Prostate gland (tissue), 2 donors: ENCODE measurements around the gene VPS41. TPM values are rescaled to one million over a fixed set of nuclear protein-coding genes. Genes with fewer than 3 reads are reported as not detected.

ENCODE experiments used
- DNase-seq: peaks from one replicate; pipeline ENCODE4 v3.0.0-alpha.2; 2019; ENCODE audit warnings: low spot score
- H3K27ac ChIP-seq, 2 donors: fragments of 200-600 bp; sonication (generic); 2 replicates each; pipeline ENCODE4 v1.5.1; 2017 to 2019
- H3K27me3 ChIP-seq: fragments of 200-600 bp; sonication (generic); replicated peaks from 2 replicates; pipeline ENCODE4 v1.5.1; 2019; ENCODE audit not compliant: insufficient read depth
- H3K36me3 ChIP-seq, 2 donors: fragments of 200-600 bp; sonication (generic); 1 replicate in 1 of 2; 2 replicates in 1 of 2; pipeline versions ENCODE4 v1.5.1 to v1.8.1; 2017 to 2019
- H3K4me1 ChIP-seq: fragments of 200-600 bp; sonication (generic); replicated peaks from 2 replicates; pipeline ENCODE4 v1.5.1; 2019
- H3K4me3 ChIP-seq, 2 donors: fragments of 200-600 bp; sonication (generic); 2 replicates each; pipeline ENCODE4 v1.5.1; 2017 to 2019
- H3K9me3 ChIP-seq: fragments of 200-600 bp; sonication (generic); 2 replicates; pipeline ENCODE4 v1.5.1; 2017
- POLR2A ChIP-seq: fragments of 450-650 bp; IDR thresholded peaks from one replicate; pipeline ENCODE4 v1.6.1; 2016; ENCODE audit warnings: antibody characterized with exemption, mild to moderate bottlenecking
- POLR2AphosphoS5 ChIP-seq: sonication (generic); formaldehyde crosslinking; IDR thresholded peaks from one replicate; pipeline ENCODE4 v1.6.1; 2017; ENCODE audit warnings: antibody characterized with exemption
- WGBS: methylation state at CpG from one replicate; pipeline ENCODE4 v1.1.5; 2018; 5-methylcytosine and 5-hydroxymethylcytosine counted together
- intact Hi-C: fragments of 100-400 bp; cut with DNase I; formaldehyde crosslinking; loops from one replicate; pipeline ENCODE4 v1.14.2; 2022
- total RNA-seq, 2 donors: library from RNA; depleted of rRNA; stranded (reverse); fragments of >200 nt; gene quantifications; one replicate each; pipeline ENCODE4 v1.1.0, GENCODE V29; 2016
- TF ChIP-seq, protein P1 (sequence below), 4 experiments: fragments of 200-600 bp in 2 of 4; fragments of 450-650 bp in 2 of 4; sonication (generic) in 2 of 4; IDR thresholded peaks; 1 replicate in 3 of 4; 2 replicates in 1 of 4; pipeline ENCODE4 v1.5.1; 2016 to 2019; ENCODE audit warnings: antibody characterized with exemption in 4 of 4, mild to moderate bottlenecking in 2 of 4, moderate library complexity in 2 of 4

The VPS41 gene
- total RNA-seq, 2 donors from 2014 or later, result 30.8 to 39.7 TPM

DNA sequence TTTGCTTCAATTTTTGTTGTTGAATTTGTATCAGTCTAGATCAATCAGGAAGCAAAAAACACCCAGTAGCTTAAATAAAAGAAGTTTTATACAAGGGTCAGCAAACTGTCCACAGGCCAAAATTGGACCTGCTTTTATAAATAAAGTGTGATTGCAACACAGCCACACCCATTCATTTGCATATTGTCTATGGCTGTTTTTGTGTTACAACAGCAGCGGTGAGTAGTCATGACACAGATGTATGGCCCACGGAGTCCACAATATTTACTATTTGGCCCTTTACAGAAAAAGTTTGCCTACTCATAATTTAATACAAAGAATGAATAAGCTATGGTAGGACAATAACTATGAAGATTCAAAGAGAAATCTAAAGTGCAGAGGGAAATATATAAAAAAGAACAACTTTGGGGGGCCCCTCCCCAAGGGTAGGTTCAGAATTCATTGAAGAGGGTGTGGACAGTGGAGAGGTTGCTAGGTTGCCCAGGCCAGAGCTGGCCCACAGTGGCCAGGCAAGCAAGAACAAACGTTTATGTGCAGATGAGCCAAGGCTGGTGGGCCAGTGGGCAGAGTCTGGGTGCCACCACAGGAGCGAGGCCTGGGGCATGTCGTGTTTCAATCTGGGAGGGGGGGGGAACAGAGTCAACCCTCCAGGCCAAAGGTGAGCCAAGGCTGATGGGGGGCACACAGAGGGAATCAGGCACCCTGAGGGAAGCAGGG is 230.9 kb downstream of the VPS41 start:
- no peak overlapping the region for H3K27ac ChIP-seq
- TF ChIP-seq POLR2AphosphoS5 (no peak), POLR2A (no peak)
- TF ChIP-seq, protein P1, sequence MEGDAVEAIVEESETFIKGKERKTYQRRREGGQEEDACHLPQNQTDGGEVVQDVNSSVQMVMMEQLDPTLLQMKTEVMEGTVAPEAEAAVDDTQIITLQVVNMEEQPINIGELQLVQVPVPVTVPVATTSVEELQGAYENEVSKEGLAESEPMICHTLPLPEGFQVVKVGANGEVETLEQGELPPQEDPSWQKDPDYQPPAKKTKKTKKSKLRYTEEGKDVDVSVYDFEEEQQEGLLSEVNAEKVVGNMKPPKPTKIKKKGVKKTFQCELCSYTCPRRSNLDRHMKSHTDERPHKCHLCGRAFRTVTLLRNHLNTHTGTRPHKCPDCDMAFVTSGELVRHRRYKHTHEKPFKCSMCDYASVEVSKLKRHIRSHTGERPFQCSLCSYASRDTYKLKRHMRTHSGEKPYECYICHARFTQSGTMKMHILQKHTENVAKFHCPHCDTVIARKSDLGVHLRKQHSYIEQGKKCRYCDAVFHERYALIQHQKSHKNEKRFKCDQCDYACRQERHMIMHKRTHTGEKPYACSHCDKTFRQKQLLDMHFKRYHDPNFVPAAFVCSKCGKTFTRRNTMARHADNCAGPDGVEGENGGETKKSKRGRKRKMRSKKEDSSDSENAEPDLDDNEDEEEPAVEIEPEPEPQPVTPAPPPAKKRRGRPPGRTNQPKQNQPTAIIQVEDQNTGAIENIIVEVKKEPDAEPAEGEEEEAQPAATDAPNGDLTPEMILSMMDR (IDR thresholded peaks at IDR 0.05), result no peak
- H3K4me1 ChIP-seq, result no peaks in the 10 kb centered on the region
- H3K36me3 ChIP-seq, result no peaks in the 10 kb centered on the region
- no peaks in the 10 kb centered on the region for H3K27me3 ChIP-seq
- intact Hi-C loops, result no loop called here
- WGBS, result 83% methylated on average over 5 of the region's 5 CpGs
- no peak overlapping the region for H3K4me3 ChIP-seq
- DNase-seq, result no peak
- H3K9me3 ChIP-seq, result no peaks in the 10 kb centered on the region

DNA sequence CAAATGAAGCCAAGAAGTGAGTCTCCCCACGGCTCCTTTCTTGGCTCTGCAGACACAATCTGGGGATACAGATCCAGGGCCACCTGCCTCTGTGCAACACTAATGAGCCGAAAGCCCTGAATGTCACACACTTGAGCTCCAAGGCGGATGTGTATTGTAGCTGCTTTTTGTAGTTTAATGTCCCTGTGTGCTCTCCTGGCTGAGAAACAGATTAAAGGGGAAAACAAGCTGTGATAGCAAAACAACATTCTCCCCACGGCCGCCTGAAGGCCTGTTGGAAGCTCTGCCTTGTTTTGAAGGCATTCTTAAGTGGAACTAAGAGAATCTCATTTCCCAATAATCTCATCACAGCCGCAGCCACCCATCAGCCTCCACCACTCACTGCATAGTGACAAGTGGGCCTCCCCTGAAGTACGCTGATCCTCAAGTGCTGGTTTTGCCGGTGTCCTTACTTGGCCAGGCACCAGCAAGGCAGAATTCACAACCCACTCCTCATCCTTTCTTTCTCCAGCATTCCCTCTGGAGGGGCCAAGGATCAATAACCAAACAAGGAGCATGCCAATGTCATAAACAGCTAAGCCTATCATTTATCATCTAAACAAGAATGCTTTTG is 233.4 kb downstream of the VPS41 start:
- H3K9me3 ChIP-seq, result no peaks in the 10 kb centered on the region
- no peaks in the 10 kb centered on the region for H3K27me3 ChIP-seq
- no peak overlapping the region for H3K4me3 ChIP-seq
- intact Hi-C loops, result no loop called here
- H3K27ac ChIP-seq, result no peak overlapping the region
- 59% methylated on average over 8 of the region's 8 CpGs for WGBS
- H3K4me1 ChIP-seq, result no peaks in the 10 kb centered on the region
- H3K36me3 ChIP-seq, result no peaks in the 10 kb centered on the region
- DNase-seq, result no peak
- TF ChIP-seq POLR2A (no peak), POLR2AphosphoS5 (no peak)
- TF ChIP-seq, protein P1 (IDR thresholded peaks at IDR 0.05), result no peak

DNA sequence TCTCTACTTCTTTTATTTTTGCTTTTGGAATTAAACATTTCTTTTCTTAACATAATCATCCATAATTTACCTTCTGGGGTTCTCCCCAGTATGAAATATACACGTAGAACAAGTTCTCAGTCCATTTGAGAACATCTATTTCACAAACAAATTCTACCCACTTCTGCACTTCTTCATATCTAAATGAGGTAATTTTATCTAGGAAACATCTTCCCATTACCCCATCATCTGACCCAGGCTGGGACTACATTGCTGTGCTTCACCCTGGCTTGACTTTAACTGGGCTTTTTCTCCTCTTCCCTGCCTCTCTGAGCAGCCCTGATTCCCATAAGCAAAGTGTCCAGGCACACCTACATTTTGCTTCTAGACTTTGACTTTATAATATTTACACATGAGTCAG is 234.5 kb downstream of the VPS41 start:
- TF ChIP-seq, protein P1 (IDR thresholded peaks at IDR 0.05), result no peak
- TF ChIP-seq POLR2AphosphoS5 (no peak), POLR2A (no peak)
- Histone ChIP-seq H3K4me3 (no peak overlapping the region), H3K36me3 (no peaks in the 10 kb centered on the region), H3K27ac (no peak overlapping the region), H3K27me3 (no peaks in the 10 kb centered on the region), H3K9me3 (no peaks in the 10 kb centered on the region), H3K4me1 (no peaks in the 10 kb centered on the region)
- WGBS, result 89% methylated on average over 1 of the region's 1 CpG
- intact Hi-C loops, result no loop called here
- no peak for DNase-seq

DNA sequence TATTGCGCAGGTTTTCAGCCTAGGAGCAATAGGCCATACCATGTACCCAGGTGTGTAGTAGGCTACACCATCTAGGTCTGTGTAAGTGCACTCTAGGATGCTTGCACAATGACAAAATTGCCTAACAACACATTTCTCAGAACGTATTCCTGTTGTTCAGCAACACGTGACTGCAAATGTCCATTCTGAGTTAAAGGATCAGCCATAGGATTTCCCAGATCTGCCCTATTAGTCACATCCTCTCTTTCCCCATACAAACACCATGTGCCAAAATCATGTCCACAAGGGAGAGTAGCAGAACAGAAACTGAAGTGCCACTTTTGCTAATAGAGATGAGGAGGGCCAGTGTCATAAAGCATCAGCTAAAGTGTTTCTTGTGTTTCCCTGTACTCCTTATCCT is 235.2 kb downstream of the VPS41 start:
- 81% methylated on average over 3 of the region's 3 CpGs for WGBS

More for the DNA sequence above, 235.2 kb downstream of the VPS41 start:
- DNase-seq, result no peak
- no peaks in the 10 kb centered on the region for H3K36me3 ChIP-seq
- intact Hi-C loops, result no loop called here
- TF ChIP-seq POLR2AphosphoS5 (no peak), POLR2A (no peak)
- TF ChIP-seq, protein P1 (IDR thresholded peaks at IDR 0.05), result no peak
- H3K4me3 ChIP-seq, result no peak overlapping the region
- no peaks in the 10 kb centered on the region for H3K9me3 ChIP-seq
- no peaks in the 10 kb centered on the region for H3K4me1 ChIP-seq
- H3K27me3 ChIP-seq, result no peaks in the 10 kb centered on the region
- no peak overlapping the region for H3K27ac ChIP-seq

Other genes with a start within 250 kb of the VPS41 start
- 1 to 10 TPM in 1 of 2 donors, not detected in 1; 2.4 TPM for gene POU6F2, start 68.7 kb upstream of the VPS41 start, total RNA-seq